GM13976 (cell line): ENCODE data around the gene VSTM2A.
"Not testable (repeated sequence)": the region's sequence is repeated elsewhere in the genome, so short reads cannot be mapped to it uniquely, and the experiment has no call there.

ENCODE experiments used
- DNase-seq: peaks from one replicate; pipeline ENCODE4 v3.0.0; 2012; ENCODE audit warnings: low spot score
- in situ Hi-C: fragments of 300-500 bp; cut with MboI; formaldehyde crosslinking; loops from one replicate; pipeline ENCODE4 v1.12.0; 2022; ENCODE audit warnings: low sequenced_read_pairs, mixed read lengths, inconsistent platforms; ENCODE audit not compliant: unreplicated experiment
- TF ChIP-seq, protein P1 (sequence below): IDR thresholded peaks from 2 replicates; pipeline ENCODE4 v1.5.1; 2012; ENCODE audit warnings: borderline replicate concordance, mild to moderate bottlenecking; ENCODE audit not compliant: insufficient read depth; ENCODE audit errors: extremely low read depth, missing control alignments, control extremely low read depth

Gene VSTM2A, protein sequence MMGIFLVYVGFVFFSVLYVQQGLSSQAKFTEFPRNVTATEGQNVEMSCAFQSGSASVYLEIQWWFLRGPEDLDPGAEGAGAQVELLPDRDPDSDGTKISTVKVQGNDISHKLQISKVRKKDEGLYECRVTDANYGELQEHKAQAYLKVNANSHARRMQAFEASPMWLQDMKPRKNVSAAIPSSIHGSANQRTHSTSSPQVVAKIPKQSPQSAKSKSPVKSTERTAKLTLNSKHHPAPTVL

DNA sequence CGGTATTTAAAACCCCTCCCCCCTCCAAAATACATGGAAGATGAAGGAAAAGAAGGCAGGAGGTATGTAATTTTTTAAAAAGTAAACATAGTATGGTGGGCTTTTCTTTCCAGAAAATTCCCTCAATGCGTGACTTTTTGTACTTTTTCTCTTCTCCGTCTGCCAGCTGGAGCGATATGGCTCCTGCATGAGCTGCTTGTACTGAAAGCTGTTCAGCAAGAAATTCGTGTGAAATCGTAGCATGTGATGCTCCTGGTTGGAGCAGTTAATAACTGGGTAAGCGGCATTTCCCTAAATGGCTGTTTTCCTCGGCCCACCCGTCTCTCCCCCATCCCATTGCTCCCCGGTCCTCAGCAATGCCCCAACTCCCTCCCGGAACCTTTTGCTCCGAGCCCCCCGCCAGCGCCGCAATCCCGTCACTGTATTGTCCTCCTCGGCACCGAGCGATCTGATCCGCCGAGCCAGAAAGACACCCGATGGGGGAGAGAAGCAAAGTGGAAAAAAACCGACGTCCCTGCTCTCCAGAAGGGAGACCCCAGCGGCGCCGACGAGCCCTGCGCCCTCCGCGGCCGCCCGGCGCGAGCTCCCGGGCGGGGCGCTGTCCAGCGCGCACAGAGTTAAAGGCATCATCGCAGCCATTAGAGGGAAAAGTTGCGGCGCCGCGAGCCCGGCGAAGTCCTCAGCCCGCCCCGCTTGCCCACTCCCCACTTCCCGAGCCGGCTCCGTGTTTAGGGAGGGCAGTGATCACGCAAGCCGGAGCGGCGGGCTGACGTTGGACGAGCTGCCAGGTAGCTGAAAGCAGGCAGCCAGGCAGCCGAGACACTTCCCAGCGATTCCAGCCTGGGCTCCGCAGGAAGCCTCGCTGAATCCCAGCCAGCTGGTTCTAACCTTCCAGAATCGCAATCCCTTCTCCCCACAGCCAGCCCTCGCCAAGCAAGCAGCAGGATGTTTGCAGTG lies at the start of gene VSTM2A:
TSS of gene VSTM2A (plus strand) at position 707 of the 957 bp plus-strand sequence. CDS start 356 bp downstream, outside the sequence.
- peak; percentile 12 for DNase-seq
- in situ Hi-C loops: no loop called here
- TF ChIP-seq, protein P1, sequence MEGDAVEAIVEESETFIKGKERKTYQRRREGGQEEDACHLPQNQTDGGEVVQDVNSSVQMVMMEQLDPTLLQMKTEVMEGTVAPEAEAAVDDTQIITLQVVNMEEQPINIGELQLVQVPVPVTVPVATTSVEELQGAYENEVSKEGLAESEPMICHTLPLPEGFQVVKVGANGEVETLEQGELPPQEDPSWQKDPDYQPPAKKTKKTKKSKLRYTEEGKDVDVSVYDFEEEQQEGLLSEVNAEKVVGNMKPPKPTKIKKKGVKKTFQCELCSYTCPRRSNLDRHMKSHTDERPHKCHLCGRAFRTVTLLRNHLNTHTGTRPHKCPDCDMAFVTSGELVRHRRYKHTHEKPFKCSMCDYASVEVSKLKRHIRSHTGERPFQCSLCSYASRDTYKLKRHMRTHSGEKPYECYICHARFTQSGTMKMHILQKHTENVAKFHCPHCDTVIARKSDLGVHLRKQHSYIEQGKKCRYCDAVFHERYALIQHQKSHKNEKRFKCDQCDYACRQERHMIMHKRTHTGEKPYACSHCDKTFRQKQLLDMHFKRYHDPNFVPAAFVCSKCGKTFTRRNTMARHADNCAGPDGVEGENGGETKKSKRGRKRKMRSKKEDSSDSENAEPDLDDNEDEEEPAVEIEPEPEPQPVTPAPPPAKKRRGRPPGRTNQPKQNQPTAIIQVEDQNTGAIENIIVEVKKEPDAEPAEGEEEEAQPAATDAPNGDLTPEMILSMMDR: no peak

DNA sequence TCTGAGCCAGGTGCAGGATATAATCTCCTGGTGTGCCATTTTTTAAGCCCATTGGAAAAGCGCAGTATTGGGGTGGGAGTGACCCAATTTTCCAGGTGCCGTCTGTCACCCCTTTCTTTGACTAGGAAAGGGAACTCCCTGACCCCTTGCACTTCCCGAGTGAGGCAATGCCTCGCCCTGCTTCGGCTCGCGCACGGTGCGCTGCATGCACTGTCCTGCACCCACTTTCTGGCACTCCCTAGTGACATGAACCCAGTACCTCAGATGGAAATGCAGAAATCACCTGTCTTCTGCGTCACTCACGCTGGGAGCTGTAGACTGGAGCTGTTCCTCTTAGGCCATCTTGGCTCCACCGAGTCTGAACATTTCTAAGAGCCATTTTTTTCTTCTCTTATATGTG lies 37.6 kb upstream of the VSTM2A start:
- in situ Hi-C loops, DNase-seq: not testable (repeated sequence)

DNA sequence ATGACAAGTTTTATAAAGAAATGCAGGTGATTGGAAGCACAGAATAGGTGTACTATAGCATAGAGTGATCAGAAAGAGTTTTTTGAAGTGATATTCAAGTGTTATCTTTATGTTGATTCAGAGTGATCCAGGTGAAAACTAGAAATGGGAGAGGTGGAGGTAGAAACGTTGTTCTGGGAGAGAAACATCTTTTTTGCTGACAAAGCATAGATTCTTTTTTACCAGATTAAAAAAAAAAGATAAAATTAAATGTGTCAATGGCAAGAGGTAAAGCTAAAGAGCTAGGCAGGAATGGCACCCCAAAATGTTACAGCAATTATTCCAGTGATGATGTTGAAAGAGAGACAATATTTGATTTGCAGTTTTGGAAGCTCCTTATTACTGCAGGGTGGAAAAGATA lies 12.6 kb upstream of the VSTM2A start:
- in situ Hi-C loops: no loop called here
- TF ChIP-seq, protein P1: no peak
- DNase-seq: no peak

DNA sequence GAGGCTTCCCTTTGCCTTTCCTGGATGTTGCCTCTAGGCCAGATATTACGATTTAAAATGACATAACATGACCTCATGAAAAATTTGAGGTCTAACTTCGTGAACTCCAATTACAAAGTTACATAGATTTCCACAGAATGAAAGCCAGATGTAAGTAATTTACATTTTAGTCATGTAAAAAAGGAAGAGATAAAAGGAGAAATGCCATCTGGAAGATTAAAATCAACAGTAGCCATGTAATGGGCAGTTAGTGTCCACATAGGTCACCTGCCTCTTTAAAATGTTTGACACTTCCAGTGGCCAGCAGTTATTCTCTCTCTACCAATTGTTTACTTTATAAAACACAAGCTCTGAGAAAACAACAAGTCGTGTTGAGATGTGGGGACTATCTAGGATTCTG lies 4.1 kb upstream of the VSTM2A start:
- TF ChIP-seq, protein P1: no peak
- in situ Hi-C loops: no loop called here
- DNase-seq: no peak

DNA sequence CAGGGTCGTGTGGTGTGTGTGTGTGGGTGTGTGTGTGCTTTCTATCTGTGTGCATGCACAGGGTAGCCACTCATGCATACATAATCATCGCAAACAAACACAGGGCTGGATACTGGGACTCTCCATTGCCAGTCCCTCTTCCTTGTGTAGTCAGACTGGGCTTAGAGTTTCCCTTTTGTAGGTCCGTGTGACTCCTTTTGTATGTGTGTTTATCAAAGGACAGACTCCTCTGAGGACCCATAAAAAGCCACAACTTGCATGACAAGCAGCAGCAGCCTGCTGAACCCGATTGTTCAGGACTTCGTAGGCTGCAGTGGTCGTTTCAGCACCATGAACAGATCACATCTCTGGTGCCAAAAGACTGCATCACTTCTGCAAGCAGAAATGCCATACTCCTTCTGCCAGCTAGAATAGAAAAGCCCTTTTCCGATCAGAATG lies 895 bp downstream of the VSTM2A start:
- in situ Hi-C loops: no loop called here
- DNase-seq: no peak
- TF ChIP-seq, protein P1: no peak

DNA sequence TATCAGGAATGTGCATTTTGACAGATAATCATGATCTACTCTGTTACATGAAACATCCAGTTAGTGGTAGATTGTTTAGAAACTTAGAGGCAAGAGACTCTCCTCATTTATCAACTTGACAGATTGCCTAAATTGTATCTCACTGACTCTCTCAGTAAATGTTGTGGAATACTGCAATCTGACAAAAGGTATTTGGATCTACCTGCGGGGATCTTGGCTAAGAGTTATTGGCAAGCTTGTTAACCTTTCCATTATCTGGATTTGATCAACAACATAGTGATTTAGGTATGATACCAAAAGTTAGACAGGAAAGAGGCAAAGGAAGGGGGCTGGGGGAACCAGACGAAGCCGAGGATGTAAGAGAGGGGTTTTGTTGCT lies 2.0 kb downstream of the VSTM2A start:
- TF ChIP-seq, protein P1: no peak
- no peak for DNase-seq
- in situ Hi-C loops: no loop called here
